Activated T-cell treated with anti-CD3 and anti-CD28 coated beads, Interleukin-2, amount 50 U/mL, for 4 hours (primary cell): ENCODE data around the gene BMPR1A. TPM values are rescaled to one million over a fixed set of nuclear protein-coding genes. Genes with fewer than 3 reads are reported as not detected.

Experiments used
- ATAC-seq, 2 donors: fragments of 200-7000 bp; cut with Tn5 transposase; one replicate each; pipeline ENCODE4 v1.10.0; 2021
- DNase-seq: peaks from one replicate; pipeline ENCODE4 v3.0.0-alpha.2; 2020
- H3K27me3 Mint-ChIP-seq: one replicate; pipeline ENCODE4 v1.8.0; 2021; ENCODE audit warnings: low read depth, mixed read lengths
- H3K36me3 Mint-ChIP-seq: one replicate; pipeline ENCODE4 v1.8.0; 2022; ENCODE audit warnings: mixed read lengths; ENCODE audit not compliant: insufficient read depth
- H3K4me1 Mint-ChIP-seq: one replicate; pipeline ENCODE4 v1.8.0; 2021; ENCODE audit warnings: low read depth, mixed read lengths
- H3K4me3 Mint-ChIP-seq: one replicate; pipeline ENCODE4 v1.8.0; 2021; ENCODE audit warnings: mild to moderate bottlenecking, moderate library complexity, mixed read lengths
- H3K9me3 Mint-ChIP-seq: one replicate; pipeline ENCODE4 v1.8.0; 2021; ENCODE audit warnings: mixed read lengths
- total RNA-seq, 3 donors: library from RNA; stranded (reverse); gene quantifications; one replicate each; pipeline ENCODE4 v1.2.1, GENCODE V29; 2021

The BMPR1A gene
- total RNA-seq, 3 donors from 2014 or later, result 6.0 to 8.5 (median 7.6) TPM

GRCh38 chr10:86747796-86748581, 8.4 kb upstream of the BMPR1A start:
- no peak overlapping the region for H3K4me3 Mint-ChIP-seq
- no peaks in the 10 kb centered on the region for H3K27me3 Mint-ChIP-seq
- no peaks in the 10 kb centered on the region for H3K9me3 Mint-ChIP-seq

GRCh38 chr10:86749854-86750253, 6.6 kb upstream of the BMPR1A start:
- DNase-seq (no peak), ATAC-seq (no peak)
- no peaks in the 10 kb centered on the region for H3K36me3 Mint-ChIP-seq
- H3K4me1 Mint-ChIP-seq, result peaks cover 1% of the 10 kb centered on the region
- no peaks in the 10 kb centered on the region for H3K27me3 Mint-ChIP-seq
- H3K9me3 Mint-ChIP-seq, result no peaks in the 10 kb centered on the region
- H3K4me3 Mint-ChIP-seq, result no peak overlapping the region

More at GRCh38 chr10:86747796-86748581, 8.4 kb upstream of the BMPR1A start:
- DNase-seq (no peak), ATAC-seq (no peak)
- Mint-ChIP-seq H3K4me1 (no peaks in the 10 kb centered on the region), H3K36me3 (no peaks in the 10 kb centered on the region)

- DNase-seq (no peak), ATAC-seq (no peak)
- Mint-ChIP-seq H3K36me3 (no peaks in the 10 kb centered on the region), H3K27me3 (no peaks in the 10 kb centered on the region), H3K4me1 (peaks cover 4% of the 10 kb centered on the region), H3K4me3 (no peak overlapping the region), H3K9me3 (no peaks in the 10 kb centered on the region)
Measured at GRCh38 chr10:86751477-86751876, 4.9 kb upstream of the BMPR1A start.

- H3K9me3 Mint-ChIP-seq, result no peaks in the 10 kb centered on the region
- ATAC-seq (no peak), DNase-seq (no peak)
- H3K4me1 Mint-ChIP-seq, result peaks cover 5% of the 10 kb centered on the region
- peaks cover under 1% of the 10 kb centered on the region for H3K27me3 Mint-ChIP-seq
- H3K4me3 Mint-ChIP-seq, result no peak overlapping the region
- H3K36me3 Mint-ChIP-seq, result no peaks in the 10 kb centered on the region
Measured at GRCh38 chr10:86752311-86752710, 4.1 kb upstream of the BMPR1A start.

- no peak for DNase-seq
- peaks cover 12% of the 10 kb centered on the region for H3K4me1 Mint-ChIP-seq
- no peak for ATAC-seq
- H3K4me3 Mint-ChIP-seq, result no peak overlapping the region
- H3K9me3 Mint-ChIP-seq, result no peaks in the 10 kb centered on the region
- peaks cover 4% of the 10 kb centered on the region for H3K27me3 Mint-ChIP-seq
- H3K36me3 Mint-ChIP-seq, result no peaks in the 10 kb centered on the region
Measured at GRCh38 chr10:86753051-86753450, 3.4 kb upstream of the BMPR1A start.

GRCh38 chr10:86753638-86754434, 2.6 kb upstream of the BMPR1A start:
- no peaks in the 10 kb centered on the region for H3K9me3 Mint-ChIP-seq
- DNase-seq, result no peak
- peaks cover 12% of the 10 kb centered on the region for H3K27me3 Mint-ChIP-seq
- no peaks in the 10 kb centered on the region for H3K36me3 Mint-ChIP-seq
- no peak for ATAC-seq
- peaks cover 20% of the 10 kb centered on the region for H3K4me1 Mint-ChIP-seq
- H3K4me3 Mint-ChIP-seq, result no peak overlapping the region

- Mint-ChIP-seq H3K27me3 (peaks cover 19% of the 10 kb centered on the region), H3K36me3 (no peaks in the 10 kb centered on the region), H3K4me3 (peak overlapping the region; percentile 84), H3K4me1 (peaks cover 28% of the 10 kb centered on the region), H3K9me3 (no peaks in the 10 kb centered on the region)
- no peak for DNase-seq
- no peak for ATAC-seq
Measured at GRCh38 chr10:86755454-86755739, 1.0 kb upstream of the BMPR1A start.

- DNase-seq (peak; percentile 86), ATAC-seq (peak; percentile 93 to 96)
- Mint-ChIP-seq H3K4me3 (peak overlapping the region; percentile 84), H3K36me3 (no peaks in the 10 kb centered on the region), H3K27me3 (peaks cover 19% of the 10 kb centered on the region), H3K4me1 (peaks cover 28% of the 10 kb centered on the region), H3K9me3 (no peaks in the 10 kb centered on the region)
Measured at GRCh38 chr10:86755740-86756510, 494 bp upstream of the BMPR1A start.

GRCh38 chr10:86757113-86757972, 924 bp downstream of the BMPR1A start:
- DNase-seq (peak; percentile 5), ATAC-seq (no peak)
- peak overlapping the region; percentile 89 for H3K4me3 Mint-ChIP-seq
- H3K9me3 Mint-ChIP-seq, result no peaks in the 10 kb centered on the region
- no peaks in the 10 kb centered on the region for H3K36me3 Mint-ChIP-seq
- H3K27me3 Mint-ChIP-seq, result peaks cover 19% of the 10 kb centered on the region
- peaks cover 28% of the 10 kb centered on the region for H3K4me1 Mint-ChIP-seq

- Mint-ChIP-seq H3K4me1 (peaks cover 27% of the 10 kb centered on the region), H3K27me3 (peaks cover 19% of the 10 kb centered on the region), H3K9me3 (no peaks in the 10 kb centered on the region)
Measured at GRCh38 chr10:86758189-86759072, 2.0 kb downstream of the BMPR1A start.

GRCh38 chr10:86759073-86759672, 2.8 kb downstream of the BMPR1A start:
- DNase-seq, result no peak
- H3K9me3 Mint-ChIP-seq, result no peaks in the 10 kb centered on the region
- ATAC-seq, result no peak
- peaks cover 19% of the 10 kb centered on the region for H3K27me3 Mint-ChIP-seq
- H3K4me3 Mint-ChIP-seq, result peak overlapping the region; percentile 7
- peaks cover 27% of the 10 kb centered on the region for H3K4me1 Mint-ChIP-seq
- H3K36me3 Mint-ChIP-seq, result no peaks in the 10 kb centered on the region

More at GRCh38 chr10:86758189-86759072, 2.0 kb downstream of the BMPR1A start:
- no peak for ATAC-seq
- Mint-ChIP-seq H3K36me3 (no peaks in the 10 kb centered on the region), H3K4me3 (peak overlapping the region; percentile 89)
- no peak for DNase-seq

- no peaks in the 10 kb centered on the region for H3K9me3 Mint-ChIP-seq
- no peak overlapping the region for H3K4me3 Mint-ChIP-seq
- H3K4me1 Mint-ChIP-seq, result peaks cover 13% of the 10 kb centered on the region
- ATAC-seq, result no peak
- H3K36me3 Mint-ChIP-seq, result no peaks in the 10 kb centered on the region
- peaks cover 14% of the 10 kb centered on the region for H3K27me3 Mint-ChIP-seq
- DNase-seq, result no peak
Measured at GRCh38 chr10:86763404-86763803, 7.0 kb downstream of the BMPR1A start.

GRCh38 chr10:86765548-86765947, 9.1 kb downstream of the BMPR1A start:
- Mint-ChIP-seq H3K27me3 (peaks cover 2% of the 10 kb centered on the region), H3K4me3 (no peak overlapping the region), H3K4me1 (peaks cover 9% of the 10 kb centered on the region), H3K9me3 (no peaks in the 10 kb centered on the region), H3K36me3 (no peaks in the 10 kb centered on the region)
- DNase-seq (no peak), ATAC-seq (no peak)
